ENCODE data around the gene PPP1R3E. TPM values are rescaled to one million over a fixed set of nuclear protein-coding genes. Genes with fewer than 3 reads are reported as not detected.
A peak's percentile ranks its signal among the peaks of the same experiment; 100 is the strongest.
"Not testable (repeated sequence)": the region's sequence is repeated elsewhere in the genome, so short reads cannot be mapped to it uniquely, and the experiment has no call there.

PPP1R3E gene
- total RNA-seq, 1 donor from 2014 or later: 15.0 TPM

DNA sequence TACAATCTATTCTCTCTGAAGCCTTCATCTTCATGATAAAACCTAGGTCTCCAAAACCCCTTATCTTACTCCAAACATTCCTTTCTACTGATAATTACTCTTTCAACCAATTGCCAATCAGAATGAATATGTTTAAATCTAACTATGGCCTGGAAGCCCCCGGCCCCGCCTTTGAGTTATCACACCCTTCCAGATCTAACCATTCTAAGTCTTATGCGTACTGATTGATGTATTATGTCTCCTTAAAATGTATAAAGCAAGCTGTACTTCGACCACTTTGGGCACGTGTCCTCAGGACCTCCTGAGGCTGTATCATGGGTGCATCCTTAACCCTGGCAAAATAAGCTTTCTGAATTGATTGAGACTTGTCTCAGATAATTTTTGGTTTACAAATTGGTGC is 33.0 kb upstream of the PPP1R3E start:
- H3K4me1 Mint-ChIP-seq: no peaks in the 10 kb centered on the region
- H3K36me3 Mint-ChIP-seq (ENCODE audit: low read depth): peaks cover 3% of the 10 kb centered on the region
- TF ChIP-seq, protein P1, sequence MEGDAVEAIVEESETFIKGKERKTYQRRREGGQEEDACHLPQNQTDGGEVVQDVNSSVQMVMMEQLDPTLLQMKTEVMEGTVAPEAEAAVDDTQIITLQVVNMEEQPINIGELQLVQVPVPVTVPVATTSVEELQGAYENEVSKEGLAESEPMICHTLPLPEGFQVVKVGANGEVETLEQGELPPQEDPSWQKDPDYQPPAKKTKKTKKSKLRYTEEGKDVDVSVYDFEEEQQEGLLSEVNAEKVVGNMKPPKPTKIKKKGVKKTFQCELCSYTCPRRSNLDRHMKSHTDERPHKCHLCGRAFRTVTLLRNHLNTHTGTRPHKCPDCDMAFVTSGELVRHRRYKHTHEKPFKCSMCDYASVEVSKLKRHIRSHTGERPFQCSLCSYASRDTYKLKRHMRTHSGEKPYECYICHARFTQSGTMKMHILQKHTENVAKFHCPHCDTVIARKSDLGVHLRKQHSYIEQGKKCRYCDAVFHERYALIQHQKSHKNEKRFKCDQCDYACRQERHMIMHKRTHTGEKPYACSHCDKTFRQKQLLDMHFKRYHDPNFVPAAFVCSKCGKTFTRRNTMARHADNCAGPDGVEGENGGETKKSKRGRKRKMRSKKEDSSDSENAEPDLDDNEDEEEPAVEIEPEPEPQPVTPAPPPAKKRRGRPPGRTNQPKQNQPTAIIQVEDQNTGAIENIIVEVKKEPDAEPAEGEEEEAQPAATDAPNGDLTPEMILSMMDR (conservative IDR thresholded peaks at IDR 0.05): no peak

GRCh38 chr14:23327947-23328744 is 25.5 kb upstream of the PPP1R3E start:
- peaks cover 8% of the 10 kb centered on the region for H3K4me1 Mint-ChIP-seq
- no peak overlapping the region for H3K27ac Mint-ChIP-seq (ENCODE audit: unreplicated experiment)
- no peaks in the 10 kb centered on the region for H3K27me3 Mint-ChIP-seq (ENCODE audit: low read depth)
- DNase-seq (ENCODE audit: low read depth, low spot score): peak; percentile 68
- H3K36me3 Mint-ChIP-seq (ENCODE audit: low read depth): peaks cover 6% of the 10 kb centered on the region
- no peaks in the 10 kb centered on the region for H3K9me3 Mint-ChIP-seq
- TF ChIP-seq, protein P1 (conservative IDR thresholded peaks at IDR 0.05): peak; percentile 94
- H3K4me3 Mint-ChIP-seq: peak overlapping the region; percentile 80

More for the DNA sequence above, 33.0 kb upstream of the PPP1R3E start:
- Mint-ChIP-seq H3K4me3 (no peak overlapping the region), H3K9me3 (peaks cover 9% of the 10 kb centered on the region), H3K27ac (ENCODE audit: unreplicated experiment) (no peak overlapping the region), H3K27me3 (ENCODE audit: low read depth) (peaks cover 7% of the 10 kb centered on the region)
- DNase-seq (ENCODE audit: low read depth, low spot score): no peak

- Mint-ChIP-seq H3K27me3 (ENCODE audit: low read depth) (no peaks in the 10 kb centered on the region), H3K27ac (ENCODE audit: unreplicated experiment) (no peak overlapping the region), H3K9me3 (no peaks in the 10 kb centered on the region), H3K4me1 (peaks cover 17% of the 10 kb centered on the region), H3K36me3 (ENCODE audit: low read depth) (peaks cover 15% of the 10 kb centered on the region), H3K4me3 (peak overlapping the region; percentile 47)
- DNase-seq (ENCODE audit: low read depth, low spot score): no peak
- TF ChIP-seq, protein P1 (conservative IDR thresholded peaks at IDR 0.05): no peak
These were observed 24.1 kb upstream of the PPP1R3E start for GRCh38 chr14:23326491-23327332.

- Mint-ChIP-seq H3K4me3 (peak overlapping the region; percentile 70), H3K4me1 (peaks cover 22% of the 10 kb centered on the region), H3K36me3 (ENCODE audit: low read depth) (peaks cover 19% of the 10 kb centered on the region)
- not testable (repeated sequence) for H3K9me3 Mint-ChIP-seq; H3K27ac Mint-ChIP-seq (ENCODE audit: unreplicated experiment); H3K27me3 Mint-ChIP-seq (ENCODE audit: low read depth); DNase-seq (ENCODE audit: low read depth, low spot score)
These were observed 23.1 kb upstream of the PPP1R3E start for GRCh38 chr14:23325746-23326145.

DNA sequence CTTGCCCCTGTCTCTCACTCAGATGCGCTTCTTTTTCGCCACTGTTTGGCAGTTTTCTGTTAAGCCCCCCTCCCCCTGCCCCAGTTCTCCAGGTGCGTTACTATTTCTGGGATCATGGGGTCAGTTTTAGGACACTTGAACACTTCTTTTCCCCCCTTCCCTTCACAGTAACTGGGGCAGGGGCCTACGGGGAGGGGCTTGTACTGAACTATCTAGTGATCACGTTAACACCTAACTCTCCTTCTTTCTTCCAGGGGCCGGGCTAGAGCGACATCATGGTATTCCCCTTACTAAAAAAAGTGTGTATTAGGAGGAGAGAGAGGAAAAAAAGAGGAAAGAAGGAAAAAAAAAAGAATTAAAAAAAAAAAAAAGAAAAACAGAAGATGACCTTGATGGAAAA is 22.3 kb upstream of the PPP1R3E start:
- Mint-ChIP-seq H3K36me3 (ENCODE audit: low read depth) (peaks cover 23% of the 10 kb centered on the region), H3K9me3 (peaks cover 2% of the 10 kb centered on the region), H3K4me1 (peaks cover 30% of the 10 kb centered on the region), H3K4me3 (peak overlapping the region; percentile 73), H3K27ac (ENCODE audit: unreplicated experiment) (no peak overlapping the region), H3K27me3 (ENCODE audit: low read depth) (peaks cover 5% of the 10 kb centered on the region)
- no peak for DNase-seq (ENCODE audit: low read depth, low spot score)
- TF ChIP-seq, protein P1 (conservative IDR thresholded peaks at IDR 0.05): no peak

All from neural crest cell (in vitro differentiated cells).